Fibroblast of the conjunctiva (primary cell): ENCODE measurements around the gene MTUS2.
"Not testable (repeated sequence)": the region's sequence is repeated elsewhere in the genome, so short reads cannot be mapped to it uniquely, and the experiment has no call there.

Experiments used
- DNase-seq: peaks from one replicate; pipeline ENCODE4 v3.0.0-alpha.2; 2010; ENCODE audit warnings: low read depth

Gene MTUS2

GRCh38 chr13:29164116-29164515 lies 344.0 kb downstream of the MTUS2 start:
- DNase-seq = no peak

- DNase-seq = no peak
Measured at GRCh38 chr13:29165216-29165615, 345.1 kb downstream of the MTUS2 start.

- no peak for DNase-seq
Measured at GRCh38 chr13:29165840-29166239, 345.7 kb downstream of the MTUS2 start.

GRCh38 chr13:29170436-29171082 lies 350.4 kb downstream of the MTUS2 start:
- no peak for DNase-seq

- no peak for DNase-seq
Measured at GRCh38 chr13:29171244-29171643, 351.1 kb downstream of the MTUS2 start.

GRCh38 chr13:29174093-29174492 lies 354.0 kb downstream of the MTUS2 start:
- no peak for DNase-seq

GRCh38 chr13:29175250-29175873 lies 355.2 kb downstream of the MTUS2 start:
- DNase-seq = no peak

- no peak for DNase-seq
Measured at GRCh38 chr13:29180055-29180454, 359.9 kb downstream of the MTUS2 start.

- no peak for DNase-seq
Measured at GRCh38 chr13:29182216-29182615, 362.1 kb downstream of the MTUS2 start.

- no peak for DNase-seq
Measured at GRCh38 chr13:29185926-29186325, 365.8 kb downstream of the MTUS2 start.

GRCh38 chr13:29187584-29187983 lies 367.4 kb downstream of the MTUS2 start:
- no peak for DNase-seq

GRCh38 chr13:29190298-29190697 lies 370.2 kb downstream of the MTUS2 start:
- no peak for DNase-seq

- DNase-seq = no peak
Measured at GRCh38 chr13:29193083-29193482, 372.9 kb downstream of the MTUS2 start.

GRCh38 chr13:29195456-29195855 lies 375.3 kb downstream of the MTUS2 start:
- no peak for DNase-seq

GRCh38 chr13:29196409-29197074 lies 376.4 kb downstream of the MTUS2 start:
- DNase-seq = no peak

- not testable (repeated sequence) for DNase-seq
Measured at GRCh38 chr13:29202753-29203152, 382.6 kb downstream of the MTUS2 start.

GRCh38 chr13:29204651-29205050 lies 384.5 kb downstream of the MTUS2 start:
- DNase-seq = no peak

GRCh38 chr13:29210676-29211075 lies 390.5 kb downstream of the MTUS2 start:
- DNase-seq = no peak

- DNase-seq = not testable (repeated sequence)
Measured at GRCh38 chr13:29211162-29211561, 391.0 kb downstream of the MTUS2 start.

- no peak for DNase-seq
Measured at GRCh38 chr13:29222458-29222857, 402.3 kb downstream of the MTUS2 start.

GRCh38 chr13:29224206-29224605 lies 404.1 kb downstream of the MTUS2 start:
- no peak for DNase-seq

GRCh38 chr13:29227576-29227975 lies 407.4 kb downstream of the MTUS2 start:
- no peak for DNase-seq

GRCh38 chr13:29230299-29230845 lies 410.2 kb downstream of the MTUS2 start:
- no peak for DNase-seq
